Endothelial cell of umbilical vein (primary cell): ENCODE results near the gene SPTB.
A peak's percentile ranks its signal among the peaks of the same experiment; 100 is the strongest.

Experiments
- EZH2 ChIP-seq: IDR thresholded peaks from 2 replicates; pipeline ENCODE4 v1.6.1; 2012; ENCODE audit warnings: borderline replicate concordance, low read depth, mild to moderate bottlenecking, moderate library complexity, low read length, inconsistent platforms; ENCODE audit not compliant: severe bottlenecking
- FOS ChIP-seq: IDR thresholded peaks from 2 replicates; pipeline ENCODE4 v1.6.1; 2011; ENCODE audit warnings: mild to moderate bottlenecking, low read length, moderate library complexity, borderline replicate concordance; ENCODE audit not compliant: insufficient read depth
- JUN ChIP-seq: IDR thresholded peaks from 2 replicates; pipeline ENCODE4 v1.6.1; 2011; ENCODE audit warnings: borderline replicate concordance, low read depth; ENCODE audit not compliant: insufficient read length, insufficient read depth
- MAX ChIP-seq: IDR thresholded peaks from 2 replicates; pipeline ENCODE4 v1.6.1; 2011; ENCODE audit not compliant: insufficient read depth, insufficient read length
- POLR2AphosphoS5 ChIP-seq: IDR thresholded peaks from 2 replicates; pipeline ENCODE4 v1.6.1; 2012; ENCODE audit warnings: low read depth, mild to moderate bottlenecking, control low read depth, low read length, moderate library complexity; ENCODE audit not compliant: insufficient read depth
- TF ChIP-seq, protein P1 (sequence below), 2 donors: IDR thresholded peaks; 1 replicate in 1 of 2; 2 replicates in 1 of 2; pipeline ENCODE4 v1.5.1; 2011; ENCODE audit warnings: low read length in 2 of 2, mild to moderate bottlenecking in 2 of 2, moderate library complexity in 2 of 2, control low read depth in 1 of 2, inconsistent platforms in 1 of 2, low read depth in 1 of 2; ENCODE audit not compliant: insufficient read depth in 1 of 2; ENCODE audit errors: extremely low read depth in 1 of 2

DNA sequence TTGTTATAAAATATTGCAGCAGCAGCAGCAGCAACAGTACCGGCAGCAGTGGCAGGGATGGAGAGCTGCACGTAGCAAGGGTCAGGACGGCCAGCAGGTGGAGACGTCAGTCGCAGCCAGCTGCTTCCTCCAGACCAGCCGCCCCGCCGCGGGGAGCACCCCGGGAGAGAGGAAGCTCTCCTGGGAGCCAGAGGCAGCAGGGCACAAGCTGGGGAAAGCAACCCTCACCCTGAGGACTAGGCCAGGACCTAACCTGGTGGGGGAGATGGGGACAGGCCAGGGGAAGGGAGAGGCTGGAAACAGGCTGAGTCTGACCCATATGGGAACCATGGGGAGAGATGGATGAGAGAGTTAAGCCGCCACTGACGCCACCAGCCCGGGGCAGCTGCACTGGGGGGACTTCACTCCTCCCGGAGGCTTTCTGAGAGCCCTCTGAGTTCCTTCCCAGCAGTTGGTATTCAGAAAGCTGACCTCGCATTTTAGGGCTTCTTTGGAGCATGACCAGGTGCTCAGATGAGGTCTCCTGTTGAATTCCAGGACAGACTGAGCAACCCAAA is 56.3 kb downstream of the SPTB start:
- TF ChIP-seq, protein P1, sequence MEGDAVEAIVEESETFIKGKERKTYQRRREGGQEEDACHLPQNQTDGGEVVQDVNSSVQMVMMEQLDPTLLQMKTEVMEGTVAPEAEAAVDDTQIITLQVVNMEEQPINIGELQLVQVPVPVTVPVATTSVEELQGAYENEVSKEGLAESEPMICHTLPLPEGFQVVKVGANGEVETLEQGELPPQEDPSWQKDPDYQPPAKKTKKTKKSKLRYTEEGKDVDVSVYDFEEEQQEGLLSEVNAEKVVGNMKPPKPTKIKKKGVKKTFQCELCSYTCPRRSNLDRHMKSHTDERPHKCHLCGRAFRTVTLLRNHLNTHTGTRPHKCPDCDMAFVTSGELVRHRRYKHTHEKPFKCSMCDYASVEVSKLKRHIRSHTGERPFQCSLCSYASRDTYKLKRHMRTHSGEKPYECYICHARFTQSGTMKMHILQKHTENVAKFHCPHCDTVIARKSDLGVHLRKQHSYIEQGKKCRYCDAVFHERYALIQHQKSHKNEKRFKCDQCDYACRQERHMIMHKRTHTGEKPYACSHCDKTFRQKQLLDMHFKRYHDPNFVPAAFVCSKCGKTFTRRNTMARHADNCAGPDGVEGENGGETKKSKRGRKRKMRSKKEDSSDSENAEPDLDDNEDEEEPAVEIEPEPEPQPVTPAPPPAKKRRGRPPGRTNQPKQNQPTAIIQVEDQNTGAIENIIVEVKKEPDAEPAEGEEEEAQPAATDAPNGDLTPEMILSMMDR (IDR thresholded peaks at IDR 0.05; ENCODE audit: extremely low read depth in 1 of 2, insufficient read depth in 1 of 2, low read depth in 1 of 2, low read length in 2 of 2) = peak; percentile 70 to 83
- no peak for TF ChIP-seq FOS
- TF ChIP-seq EZH2 = no peak
- no peak for TF ChIP-seq JUN
- TF ChIP-seq POLR2AphosphoS5 = no peak
- TF ChIP-seq MAX = no peak
